RPMI8226 (cell line): ENCODE results near the gene MYOM1.
"Not testable (repeated sequence)": the region's sequence is repeated elsewhere in the genome, so short reads cannot be mapped to it uniquely, and the experiment has no call there.

Source experiments
- DNase-seq: peaks from one replicate; pipeline ENCODE4 v3.0.0-alpha.2; 2015

Gene MYOM1

GRCh38 chr18:3075491-3075890, 144.3 kb downstream of the MYOM1 start:
- DNase-seq: no peak

- DNase-seq: no peak
Measured at GRCh38 chr18:3074087-3074486, 145.7 kb downstream of the MYOM1 start.

DNA sequence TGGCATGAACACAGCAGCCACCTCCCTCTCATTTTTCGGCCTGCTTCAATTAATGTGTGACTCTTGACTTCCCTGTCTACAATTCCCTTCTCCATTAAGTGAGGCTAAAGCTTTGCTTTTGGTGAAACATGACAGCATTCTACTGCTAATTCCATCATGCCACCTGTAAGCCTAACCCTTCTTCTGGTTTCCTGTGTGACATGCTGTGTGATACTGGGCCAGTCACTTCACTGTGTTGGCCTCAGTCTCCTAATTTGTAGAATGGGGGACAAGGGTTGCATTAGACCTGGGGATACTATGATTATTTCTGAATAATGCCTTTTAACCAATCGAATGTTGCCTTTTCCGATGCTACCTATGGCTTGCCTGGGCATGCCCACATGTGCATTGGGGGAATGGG, 146.4 kb downstream of the MYOM1 start:
- not testable (repeated sequence) for DNase-seq

DNA sequence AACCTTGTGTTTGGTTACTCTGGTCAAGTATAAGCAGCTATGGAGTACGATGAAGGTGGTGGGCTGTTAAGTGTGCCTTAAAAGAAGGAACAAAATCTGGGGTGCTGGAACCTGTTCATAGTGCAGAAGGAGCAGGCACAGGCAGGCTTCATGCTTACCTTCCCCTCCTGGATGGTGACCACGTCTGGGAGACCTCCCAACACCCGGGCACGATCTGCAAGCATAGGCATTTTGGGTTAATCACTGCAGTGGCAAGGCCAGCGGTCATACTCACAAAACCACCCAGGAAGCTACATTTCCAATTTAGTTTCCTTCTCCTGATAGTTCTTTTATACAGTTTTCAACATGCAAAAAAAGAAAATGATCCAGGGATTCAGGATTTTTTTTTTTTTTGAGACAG, 148.1 kb downstream of the MYOM1 start:
- no peak for DNase-seq

DNA sequence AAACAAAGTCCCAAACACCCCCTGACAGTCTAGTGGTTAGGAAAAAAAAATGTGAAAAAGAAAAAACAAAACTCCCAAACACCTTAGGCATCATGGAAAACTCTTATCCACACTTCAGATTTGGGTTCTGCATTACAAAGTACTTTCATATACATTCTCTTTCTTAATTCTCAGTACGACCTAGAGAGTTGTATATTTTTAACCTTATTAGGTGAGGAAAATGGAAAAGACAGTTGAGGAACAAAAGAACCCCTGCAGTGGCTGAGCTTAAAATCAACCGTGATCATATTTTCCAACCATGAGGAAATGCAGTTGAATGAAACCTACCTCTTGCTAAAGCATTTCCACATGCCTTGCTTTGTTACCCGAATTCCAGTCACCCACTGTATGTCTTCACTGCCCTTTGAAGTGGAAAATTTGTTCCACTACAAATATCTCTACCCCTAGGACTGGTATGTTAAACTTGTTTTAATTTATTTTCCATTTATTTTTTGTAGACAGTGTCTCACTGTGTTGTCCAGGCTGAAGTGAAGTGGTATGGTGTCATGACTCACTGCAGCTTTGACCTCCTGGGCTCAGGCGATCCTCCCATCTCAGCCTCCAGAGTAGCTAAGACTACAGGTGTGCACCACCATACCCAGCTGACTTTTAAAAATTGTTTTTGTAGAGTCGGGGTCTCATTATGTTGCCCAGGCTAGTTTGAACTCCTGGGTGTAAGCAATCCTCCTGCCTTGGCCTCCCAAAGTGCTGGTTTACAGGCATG, 149.9 kb downstream of the MYOM1 start:
- no peak for DNase-seq

- DNase-seq: peak; percentile 26
Measured at GRCh38 chr18:3067722-3068121, 152.0 kb downstream of the MYOM1 start.

DNA sequence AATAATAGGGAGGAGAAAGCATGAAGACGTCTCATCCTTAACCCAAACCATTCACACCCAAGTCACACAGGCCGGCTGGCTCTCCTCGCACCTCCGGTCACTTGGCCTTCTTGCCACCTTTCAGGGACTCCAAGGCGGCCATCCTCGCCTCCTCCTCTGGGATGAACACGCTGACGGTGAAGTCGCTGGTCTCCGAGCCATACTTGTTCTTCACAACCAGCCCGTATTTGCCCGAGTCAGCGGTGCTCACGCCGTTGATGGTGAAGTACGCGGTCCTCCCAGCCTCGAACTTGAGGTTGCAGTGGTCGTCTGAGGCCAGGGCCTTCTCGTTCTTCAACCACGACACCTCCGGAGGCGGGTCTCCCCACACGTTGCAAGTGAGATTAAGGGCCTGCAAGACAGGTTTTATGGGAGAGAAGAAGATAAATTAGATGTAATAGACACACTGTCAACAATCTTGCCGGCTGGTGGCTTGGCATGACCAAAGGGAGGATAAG, 152.6 kb downstream of the MYOM1 start:
- DNase-seq: no peak

DNA sequence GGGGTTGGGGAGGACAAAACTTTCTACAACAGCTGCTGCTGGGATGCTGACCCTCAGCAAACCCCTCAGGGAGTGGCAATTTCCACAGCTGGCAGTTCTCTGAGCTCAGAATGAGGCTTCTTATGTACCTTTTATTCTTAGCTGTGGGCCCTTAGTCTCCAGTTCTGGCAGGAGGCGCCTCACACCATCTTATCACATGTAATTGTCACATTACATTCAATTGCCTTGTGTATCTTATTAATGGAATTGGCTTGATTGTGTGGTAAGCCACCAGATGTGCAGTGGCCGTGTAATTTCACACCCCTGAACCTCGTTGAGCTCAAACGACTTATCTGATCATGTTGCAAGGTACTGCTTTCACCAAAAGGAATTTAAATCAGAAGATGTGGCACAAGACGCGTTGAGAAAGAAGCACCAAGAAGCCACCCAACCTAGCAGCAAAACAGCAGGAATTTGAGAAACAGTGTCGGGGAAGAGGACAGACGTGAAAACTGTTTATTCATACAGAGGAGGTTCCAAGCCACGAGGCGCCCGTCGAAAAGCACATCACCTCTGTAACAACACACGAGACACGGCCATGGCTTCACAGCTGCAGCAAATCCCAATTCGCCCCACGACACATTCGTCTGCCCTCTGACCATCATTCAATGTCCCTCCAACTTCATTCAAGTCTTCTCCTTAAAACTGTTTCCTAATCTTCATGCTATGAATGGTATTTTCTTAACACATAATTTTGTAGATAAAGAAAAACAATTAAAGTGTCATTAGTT, 153.2 kb downstream of the MYOM1 start:
- no peak for DNase-seq

GRCh38 chr18:3063766-3064165, 156.0 kb downstream of the MYOM1 start:
- not testable (repeated sequence) for DNase-seq

GRCh38 chr18:3062798-3063680, 156.7 kb downstream of the MYOM1 start:
- DNase-seq: peak; percentile 84

- DNase-seq: no peak
Measured at GRCh38 chr18:3061581-3062312, 158.0 kb downstream of the MYOM1 start.

- DNase-seq: peak; percentile 47
Measured at GRCh38 chr18:3060667-3061580, 158.8 kb downstream of the MYOM1 start.

GRCh38 chr18:3059272-3059671, 160.5 kb downstream of the MYOM1 start:
- no peak for DNase-seq

DNA sequence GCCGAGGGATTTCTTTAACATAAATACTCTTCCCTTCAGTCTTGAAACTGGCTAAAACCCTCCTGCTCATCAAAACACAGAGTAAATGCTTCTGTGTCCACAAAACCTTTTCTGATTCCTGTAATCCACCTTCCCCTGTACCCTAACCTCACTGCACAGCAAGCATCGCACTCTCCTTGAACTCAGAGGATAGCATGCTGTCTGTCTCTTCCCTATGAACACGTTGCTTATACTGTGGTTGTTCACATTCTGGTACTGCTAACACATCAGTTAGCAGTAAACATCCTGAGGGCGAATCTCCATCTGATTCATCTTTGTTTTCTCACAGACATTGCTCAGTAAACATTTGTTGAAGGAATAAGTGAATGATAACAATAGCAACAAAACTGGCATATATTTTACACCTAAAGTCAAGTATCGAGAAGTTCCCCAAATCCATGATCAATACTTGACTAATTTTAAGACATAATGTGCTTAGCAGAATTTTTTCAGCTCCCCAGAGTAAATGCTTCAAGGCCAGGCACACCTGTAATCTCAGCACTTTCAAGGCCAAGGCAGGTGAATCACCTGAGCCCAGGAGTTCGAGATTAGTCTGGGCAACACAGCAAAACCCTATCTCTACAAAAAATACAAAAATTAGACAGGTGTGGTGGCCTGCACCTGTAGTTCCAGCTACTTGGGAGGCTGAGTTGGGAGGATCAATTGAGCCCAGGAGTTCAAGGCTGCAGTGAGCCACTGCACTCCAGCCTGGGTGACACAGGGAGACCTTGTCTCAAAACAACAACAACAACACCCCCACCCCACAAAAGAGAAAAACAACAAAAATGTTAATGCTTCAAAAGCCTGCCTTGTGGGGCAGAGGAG, 161.2 kb downstream of the MYOM1 start:
- no peak for DNase-seq

- no peak for DNase-seq
Measured at GRCh38 chr18:3057526-3057925, 162.2 kb downstream of the MYOM1 start.

- DNase-seq: no peak
Measured at GRCh38 chr18:3056311-3056710, 163.5 kb downstream of the MYOM1 start.

DNA sequence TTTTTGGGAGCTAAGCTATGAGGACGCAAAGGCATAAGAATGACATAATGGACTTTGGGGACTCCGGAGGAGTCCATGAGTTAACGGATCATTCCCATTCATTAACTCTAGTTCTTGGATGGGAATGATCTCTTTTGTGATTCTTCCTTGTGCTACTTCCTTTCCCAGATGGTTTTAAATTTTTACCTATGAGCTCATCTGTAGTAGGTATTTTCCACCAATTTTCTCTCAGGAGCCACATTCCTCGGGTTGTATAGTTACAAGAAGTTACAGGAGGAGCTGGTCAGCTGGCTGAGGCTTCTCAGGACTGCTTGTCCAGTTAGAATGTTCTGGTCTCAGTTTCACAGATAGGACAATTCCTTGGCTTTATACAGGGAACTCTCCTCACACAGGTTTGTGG, 164.0 kb downstream of the MYOM1 start:
- DNase-seq: no peak

DNA sequence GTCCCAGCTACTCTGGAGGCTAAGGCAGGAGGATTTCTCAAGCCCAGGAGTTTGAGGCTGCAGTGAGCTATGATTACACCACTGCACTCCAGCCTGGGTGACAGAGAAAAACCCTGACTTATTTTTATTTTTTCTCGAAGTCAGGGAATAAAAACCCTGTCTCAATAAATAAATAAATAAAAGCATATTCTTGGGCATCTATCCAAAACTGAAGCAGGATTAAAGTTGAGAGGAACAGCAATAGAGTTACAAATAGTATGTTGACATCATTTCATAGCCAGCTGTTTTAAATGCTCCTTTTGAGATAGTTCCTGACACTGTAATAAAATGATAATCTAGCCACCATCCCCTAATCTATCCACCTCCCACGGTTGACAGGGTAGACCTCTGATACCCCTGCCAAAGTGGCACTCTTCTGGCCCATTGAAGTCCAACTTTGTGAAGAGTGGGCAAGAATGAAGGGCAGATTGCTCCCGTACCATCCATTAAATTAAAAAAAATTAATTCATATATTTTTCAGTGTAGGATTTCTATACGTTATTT, 164.5 kb downstream of the MYOM1 start:
- DNase-seq: no peak

- DNase-seq: no peak
Measured at GRCh38 chr18:3054780-3055179, 165.0 kb downstream of the MYOM1 start.

GRCh38 chr18:3054214-3054613, 165.6 kb downstream of the MYOM1 start:
- DNase-seq: no peak
